SKM-1 (cell line): ENCODE data around the gene SLC9A9.
A peak's percentile ranks its signal among the peaks of the same experiment; 100 is the strongest.
"Not testable (repeated sequence)": the region's sequence is repeated elsewhere in the genome, so short reads cannot be mapped to it uniquely, and the experiment has no call there.

Experiments
- DNase-seq: peaks from one replicate; lab custom pipeline; 2025; ENCODE audit not compliant: unreplicated experiment; lab: John Stamatoyannopoulos, UW

SLC9A9 gene

GRCh38 chr3:143698682-143699303 lies 149.5 kb downstream of the SLC9A9 start:
- no peak for DNase-seq

- DNase-seq, result no peak
These were observed 150.3 kb downstream of the SLC9A9 start for GRCh38 chr3:143697975-143698374.

GRCh38 chr3:143695333-143695732 lies 152.9 kb downstream of the SLC9A9 start:
- DNase-seq, result not testable (repeated sequence)

DNA sequence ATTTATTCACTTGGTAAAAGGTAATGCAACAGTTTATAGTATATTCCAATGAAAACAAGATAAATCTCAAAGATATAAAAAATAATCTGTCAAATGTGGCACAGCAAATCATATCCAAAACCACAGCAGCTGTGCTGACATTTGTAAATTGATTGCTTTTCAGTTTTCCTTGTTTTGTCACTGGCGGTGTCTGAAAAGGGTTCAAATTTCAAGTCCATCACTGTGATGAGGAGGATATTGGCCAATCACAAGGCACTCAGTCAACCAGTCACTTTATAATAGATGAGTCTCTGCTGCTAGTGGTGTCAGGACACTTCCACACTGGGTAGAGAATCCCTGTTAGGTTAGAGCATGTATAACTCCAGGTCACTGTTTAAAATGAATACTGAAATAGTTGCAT lies 154.8 kb downstream of the SLC9A9 start:
- DNase-seq, result no peak

DNA sequence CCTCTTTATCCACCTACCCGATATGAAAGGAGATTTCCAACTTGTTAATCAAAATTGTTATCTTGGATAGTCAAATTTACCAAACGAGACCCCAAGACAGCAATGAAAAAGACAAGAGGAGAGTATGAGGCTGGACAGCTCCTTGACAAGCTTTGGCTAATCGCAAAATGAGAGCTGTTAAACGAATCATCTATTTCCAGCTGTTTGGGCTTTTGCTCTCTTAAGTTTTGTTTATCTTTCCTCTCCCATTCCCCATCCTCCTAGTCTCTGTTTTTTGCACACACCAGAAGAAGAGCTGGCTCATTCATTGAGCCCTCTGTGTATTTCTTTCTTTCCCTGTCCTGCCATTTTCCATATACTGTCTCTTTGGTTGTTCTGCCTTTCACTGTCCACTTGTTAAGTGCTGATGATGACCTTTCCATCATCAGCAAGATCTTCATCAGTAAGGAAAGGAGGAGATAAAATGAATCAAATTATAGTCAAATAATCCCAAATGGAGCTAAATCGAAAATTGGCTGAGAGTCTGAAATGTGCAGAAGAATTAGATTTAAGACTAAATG lies 161.6 kb downstream of the SLC9A9 start:
- DNase-seq, result no peak

- no peak for DNase-seq
These were observed 162.8 kb downstream of the SLC9A9 start for GRCh38 chr3:143685491-143685890.

GRCh38 chr3:143677430-143677829 lies 170.8 kb downstream of the SLC9A9 start:
- DNase-seq, result no peak

DNA sequence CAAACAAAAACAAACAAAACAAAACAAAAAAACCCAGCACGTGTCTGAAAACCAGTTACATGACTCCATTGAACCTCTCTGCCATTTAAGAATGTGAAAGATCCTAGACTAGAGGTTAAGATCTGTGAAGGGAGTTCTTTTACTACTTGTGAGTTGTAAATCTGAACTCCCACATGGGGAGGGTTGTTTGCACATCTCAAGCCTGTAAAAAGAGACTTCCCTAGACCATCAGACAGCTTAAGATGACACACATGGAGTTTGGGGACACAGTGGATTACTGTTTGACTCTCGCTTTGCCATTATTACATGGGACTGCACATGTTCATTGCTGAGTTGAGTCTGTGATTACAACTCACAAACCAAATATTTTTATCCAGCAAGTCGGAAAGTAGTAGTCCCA lies 171.5 kb downstream of the SLC9A9 start:
- DNase-seq, result no peak

DNA sequence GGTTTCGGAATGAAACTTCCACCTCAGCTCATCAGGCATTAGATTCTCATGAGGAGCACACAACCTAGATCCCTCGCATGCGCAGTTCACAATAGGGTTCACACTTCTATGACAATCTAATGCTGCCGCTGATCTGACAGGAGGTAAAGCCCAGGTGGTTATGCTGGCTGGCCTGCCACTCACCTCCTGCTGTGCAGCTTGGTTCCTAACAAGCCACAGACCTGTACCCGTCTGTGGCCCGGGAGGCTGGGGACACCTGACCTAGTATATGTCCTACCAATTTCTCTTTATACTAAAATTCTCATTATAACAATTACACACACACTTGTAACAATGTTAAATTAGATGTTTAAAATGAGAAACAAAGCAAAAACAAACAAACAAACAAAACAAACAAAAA lies 172.2 kb downstream of the SLC9A9 start:
- DNase-seq, result no peak

- DNase-seq, result peak; percentile 66
These were observed 173.9 kb downstream of the SLC9A9 start for GRCh38 chr3:143674100-143674968.

DNA sequence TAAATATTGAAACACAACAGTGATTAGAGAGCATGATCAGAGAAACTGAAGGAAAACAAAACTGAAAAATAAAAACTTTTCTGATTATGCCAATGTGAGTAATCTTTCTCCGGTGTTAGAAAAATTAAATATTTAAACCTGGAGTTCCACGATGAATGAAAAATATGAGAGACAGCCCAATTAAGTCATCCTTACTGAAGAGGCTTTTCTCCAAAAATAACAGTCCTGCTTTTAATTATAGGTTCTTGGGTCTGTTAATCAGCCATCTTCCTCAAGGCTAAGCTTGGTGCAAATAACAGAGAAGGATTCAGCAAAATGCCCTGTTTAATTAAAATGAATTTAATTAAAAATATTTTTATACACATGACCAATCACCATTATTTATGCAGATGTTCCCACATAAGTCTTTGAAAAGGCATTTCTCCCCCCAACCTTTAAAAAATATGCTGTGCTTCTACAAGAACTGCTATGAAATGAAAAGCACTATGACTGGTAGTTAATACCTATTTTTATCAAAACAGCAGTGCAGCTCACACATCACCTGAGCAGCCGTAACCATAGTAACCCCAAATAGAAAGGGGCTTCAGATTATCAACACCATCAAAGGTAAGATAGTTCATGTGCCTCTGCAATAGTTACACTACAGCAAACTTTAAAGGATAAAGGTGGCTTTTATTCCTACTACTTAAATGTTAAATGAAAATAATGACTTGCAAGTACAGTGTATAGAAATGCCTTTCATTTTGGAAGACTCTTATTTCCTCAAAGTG lies 175.7 kb downstream of the SLC9A9 start:
- no peak for DNase-seq

DNA sequence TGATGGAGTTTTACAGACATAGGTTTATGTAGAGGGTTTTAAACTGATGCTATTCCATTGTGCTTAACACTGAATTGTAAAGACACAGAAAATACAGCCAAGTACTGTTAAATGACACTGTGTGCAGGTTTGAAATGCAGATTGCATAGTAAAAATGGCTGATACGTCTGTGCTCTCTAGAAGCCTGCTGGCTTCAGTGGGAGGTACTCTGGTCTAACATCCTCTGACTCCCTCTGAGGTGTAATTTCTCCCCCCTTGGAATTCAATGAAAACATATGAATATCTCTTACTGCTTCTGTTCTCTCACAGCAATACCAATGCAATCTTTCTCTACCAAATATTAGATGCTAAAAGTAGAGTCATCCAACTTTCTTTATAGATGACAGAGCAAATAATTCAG lies 176.6 kb downstream of the SLC9A9 start:
- no peak for DNase-seq

DNA sequence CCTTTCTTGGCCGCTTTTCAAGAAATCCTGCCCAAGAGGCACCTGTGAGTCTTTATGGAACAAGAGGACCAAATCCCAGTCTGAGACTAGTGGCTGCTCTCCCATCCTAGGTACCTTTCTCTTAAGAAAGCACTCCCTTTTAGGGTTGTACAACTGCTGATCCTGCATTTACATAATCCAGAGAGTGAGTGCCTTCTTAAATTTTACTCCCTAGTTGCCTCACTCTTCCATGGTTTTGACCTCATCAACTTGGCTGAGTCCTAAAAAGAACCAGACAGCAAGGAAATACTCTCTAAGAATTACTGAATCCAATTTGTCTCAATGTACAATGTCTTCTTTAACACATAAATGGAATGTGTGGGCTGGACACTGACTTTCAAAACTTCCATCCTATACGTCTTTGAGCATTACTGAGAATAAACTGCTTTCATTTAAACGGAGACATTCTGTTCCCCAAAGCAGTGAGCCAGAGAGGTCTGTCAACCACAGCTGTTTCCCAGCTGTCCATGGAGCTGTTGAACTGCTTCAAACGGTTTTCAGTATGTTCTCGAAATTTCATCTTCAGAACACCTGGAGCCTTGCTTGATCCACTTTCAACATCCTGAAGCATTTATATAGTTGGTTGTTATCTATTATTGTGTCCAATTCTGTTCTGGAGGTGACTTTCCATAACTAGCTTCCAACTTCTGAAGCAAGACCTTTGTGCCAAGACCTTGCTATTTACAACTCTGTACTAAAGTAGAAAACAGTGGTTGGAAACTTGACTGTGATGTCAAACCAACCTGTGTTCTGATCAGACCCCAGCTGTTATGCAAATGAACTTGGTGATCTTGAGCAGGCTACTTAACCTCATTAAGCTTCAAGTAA lies 179.1 kb downstream of the SLC9A9 start:
- no peak for DNase-seq

DNA sequence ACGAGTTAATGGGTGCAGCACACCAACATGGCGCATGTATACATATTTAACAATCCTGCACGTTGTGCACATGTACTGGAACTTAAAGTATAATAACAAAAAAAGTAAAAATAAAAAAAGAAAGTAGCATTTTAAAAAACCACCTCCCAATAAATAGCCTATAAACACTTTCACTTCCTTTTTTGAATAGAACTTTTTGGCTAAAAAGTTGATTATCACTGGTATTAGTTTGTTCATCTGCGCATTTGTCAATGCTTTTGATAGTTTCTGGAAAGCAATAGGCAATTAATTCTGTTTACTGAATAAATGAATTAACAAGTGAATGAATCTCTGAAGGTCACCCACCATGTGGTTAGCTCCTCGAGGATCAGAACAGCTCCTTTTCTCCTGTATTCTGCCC lies 179.9 kb downstream of the SLC9A9 start:
- DNase-seq, result no peak

GRCh38 chr3:143661677-143662076 lies 186.6 kb downstream of the SLC9A9 start:
- no peak for DNase-seq

DNA sequence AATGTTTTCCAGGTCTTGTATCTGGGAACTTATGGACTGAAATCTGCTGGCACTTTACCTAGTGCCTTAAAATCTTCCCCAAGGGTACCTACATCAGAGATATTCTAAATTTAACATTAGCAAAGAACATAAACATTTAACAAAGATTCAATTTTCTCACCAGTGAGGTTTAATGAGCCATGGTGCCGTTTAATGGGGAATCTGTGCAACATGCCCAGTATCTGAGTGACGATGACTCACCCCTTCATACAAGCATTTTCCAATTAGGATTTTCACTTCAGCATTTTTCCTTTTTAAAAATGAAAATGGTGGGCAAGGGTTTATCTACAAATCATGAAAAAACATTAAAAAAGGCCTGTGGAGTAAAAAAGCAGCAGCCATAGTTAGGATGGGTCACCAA lies 189.4 kb downstream of the SLC9A9 start:
- no peak for DNase-seq

- DNase-seq, result no peak
These were observed 190.2 kb downstream of the SLC9A9 start for GRCh38 chr3:143658116-143658515.

GRCh38 chr3:143657391-143657790 lies 190.9 kb downstream of the SLC9A9 start:
- DNase-seq, result no peak

DNA sequence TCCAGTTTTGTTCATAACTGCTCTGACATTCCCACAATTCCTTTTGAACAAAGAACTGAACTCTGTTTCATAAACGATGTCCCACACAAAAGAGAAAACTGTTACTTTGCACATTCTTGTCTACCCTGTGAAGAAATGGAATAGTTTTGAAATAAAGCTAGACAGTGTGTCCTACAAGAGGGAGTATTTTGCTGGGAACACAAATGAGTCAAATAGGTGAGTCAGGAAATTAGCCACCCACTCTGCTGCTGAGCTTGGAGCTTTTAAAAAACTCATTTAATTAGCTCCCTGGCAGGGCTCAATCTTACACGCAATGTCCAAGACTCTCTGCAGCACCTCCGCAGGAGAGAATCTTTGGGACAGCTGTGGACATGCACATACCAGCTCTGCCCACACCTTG lies 193.4 kb downstream of the SLC9A9 start:
- DNase-seq, result no peak

DNA sequence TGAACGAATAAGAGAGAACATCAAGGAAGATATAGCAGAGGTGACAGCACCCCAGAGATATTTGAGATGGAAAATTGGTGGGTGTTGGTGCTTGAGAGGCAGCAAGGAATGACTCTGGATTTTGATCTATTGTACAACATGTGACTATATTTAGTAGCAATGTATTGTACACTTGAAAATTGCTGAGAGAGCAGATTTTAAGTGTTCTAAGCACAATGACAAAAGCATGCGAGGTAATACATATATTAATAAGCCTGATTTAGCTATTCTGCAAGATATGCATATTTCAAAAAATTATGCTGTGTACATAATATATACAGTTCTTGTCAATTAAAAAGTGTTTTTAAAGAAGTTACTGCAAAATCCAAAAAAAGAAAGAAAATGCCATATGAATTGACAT lies 194.3 kb downstream of the SLC9A9 start:
- DNase-seq, result no peak

DNA sequence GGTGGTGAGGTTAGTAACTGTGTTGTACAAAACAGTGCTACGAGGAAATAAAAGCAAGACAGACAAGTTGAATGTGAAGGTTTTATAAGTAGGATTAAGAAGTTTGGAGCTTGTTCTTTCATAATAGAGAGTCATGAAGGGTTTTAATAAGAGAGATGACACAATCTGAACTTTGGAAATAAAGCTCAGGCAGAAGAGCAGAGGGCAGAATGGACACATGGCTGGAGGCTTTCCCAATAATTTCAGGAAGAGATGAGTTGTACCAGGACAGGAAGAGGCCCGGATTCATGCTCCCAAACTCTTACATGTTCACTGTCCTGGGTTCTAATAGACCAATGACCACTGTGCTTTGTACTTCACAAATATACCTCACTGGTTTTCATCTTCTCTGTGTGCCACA lies 194.8 kb downstream of the SLC9A9 start:
- DNase-seq, result no peak
